Measurements from ENCODE around the gene DUSP22. TPM values are rescaled to one million over a fixed set of nuclear protein-coding genes. Genes with fewer than 3 reads are reported as not detected.

The DUSP22 gene
- total RNA-seq, 1 experiment from 2014 or later = 18.6 TPM

GRCh38 chr6:367298-367794 lies 75.1 kb downstream of the DUSP22 start:
- BruUV-seq (replicated peaks) = no TSS peak
- Mint-ChIP-seq H3K27me3 (ENCODE audit: insufficient read depth, unreplicated experiment) (peaks cover 20% of the 10 kb centered on the region), H3K4me1 (ENCODE audit: low read depth, unreplicated experiment) (no peaks in the 10 kb centered on the region), H3K27ac (ENCODE audit: unreplicated experiment) (no peak overlapping the region), H3K9me3 (ENCODE audit: unreplicated experiment) (peaks cover 19% of the 10 kb centered on the region), H3K4me3 (ENCODE audit: unreplicated experiment) (no peak overlapping the region), H3K36me3 (ENCODE audit: insufficient read depth, unreplicated experiment) (no peaks in the 10 kb centered on the region)
- H3K9me3 ChIP-seq = peaks cover 6% of the 10 kb centered on the region; the same call in 1 of the 2 replicates
- H3K4me3 ChIP-seq (ENCODE audit: low read depth, low read length) = no peak overlapping the region
- intact Hi-C loops (cut with micrococcal nuclease; ENCODE audit: unreplicated experiment) = no loop called here
- POLR2A ChIA-PET = no interaction called here
- H3K4me1 ChIP-seq = no peaks in the 10 kb centered on the region
- no peaks in the 10 kb centered on the region for H3K27me3 ChIP-seq (replicated peaks; ENCODE audit: control insufficient read depth, insufficient read depth, low read length)
- no peaks in the 10 kb centered on the region for H3K36me3 ChIP-seq (ENCODE audit: control insufficient read depth, insufficient read depth, low read length)
- no peak for DNase-seq
- TF ChIP-seq CTCF (IDR thresholded peaks at IDR 0.05; ENCODE audit: insufficient read depth in 1 of 2, low read depth in 1 of 2, low read length in 1 of 2, severe bottlenecking in 1 of 2, unreplicated experiment in 1 of 2) = no peak
- CTCF ChIA-PET = no interaction called here

GRCh38 chr6:367891-368630 lies 75.8 kb downstream of the DUSP22 start:
- DNase-seq = no peak
- H3K4me3 Mint-ChIP-seq (ENCODE audit: unreplicated experiment) = no peak overlapping the region
- intact Hi-C loops (cut with micrococcal nuclease; ENCODE audit: unreplicated experiment) = no loop called here
- no peaks in the 10 kb centered on the region for H3K4me1 Mint-ChIP-seq (ENCODE audit: low read depth, unreplicated experiment)
- H3K4me1 ChIP-seq = no peaks in the 10 kb centered on the region
- H3K27me3 ChIP-seq (replicated peaks; ENCODE audit: control insufficient read depth, insufficient read depth, low read length) = no peaks in the 10 kb centered on the region
- peaks cover 24% of the 10 kb centered on the region for H3K27me3 Mint-ChIP-seq (ENCODE audit: insufficient read depth, unreplicated experiment)
- POLR2A ChIA-PET = no interaction called here
- no peak overlapping the region for H3K27ac Mint-ChIP-seq (ENCODE audit: unreplicated experiment)
- H3K36me3 ChIP-seq (ENCODE audit: control insufficient read depth, insufficient read depth, low read length) = no peaks in the 10 kb centered on the region
- no peak overlapping the region for H3K4me3 ChIP-seq (ENCODE audit: low read depth, low read length)
- CTCF ChIA-PET = no interaction called here
- no peaks in the 10 kb centered on the region for H3K36me3 Mint-ChIP-seq (ENCODE audit: insufficient read depth, unreplicated experiment)
- peaks cover 6% of the 10 kb centered on the region; the same call in 1 of the 2 replicates for H3K9me3 ChIP-seq
- peaks cover 19% of the 10 kb centered on the region for H3K9me3 Mint-ChIP-seq (ENCODE audit: unreplicated experiment)
- no peak for TF ChIP-seq CTCF (IDR thresholded peaks at IDR 0.05; ENCODE audit: insufficient read depth in 1 of 2, low read depth in 1 of 2, low read length in 1 of 2, severe bottlenecking in 1 of 2, unreplicated experiment in 1 of 2)
- BruUV-seq (replicated peaks) = no TSS peak

GRCh38 chr6:369559-370431 lies 77.5 kb downstream of the DUSP22 start:
- Histone ChIP-seq H3K4me3 (ENCODE audit: low read depth, low read length) (no peak overlapping the region), H3K36me3 (ENCODE audit: control insufficient read depth, insufficient read depth, low read length) (no peaks in the 10 kb centered on the region), H3K4me1 (no peaks in the 10 kb centered on the region), H3K27me3 (replicated peaks; ENCODE audit: control insufficient read depth, insufficient read depth, low read length) (no peaks in the 10 kb centered on the region), H3K9me3 (no peaks in the 10 kb centered on the region; the same call in 1 of the 2 replicates)
- POLR2A ChIA-PET = no interaction called here
- BruUV-seq (replicated peaks) = no TSS peak
- Mint-ChIP-seq H3K4me1 (ENCODE audit: low read depth, unreplicated experiment) (no peaks in the 10 kb centered on the region), H3K36me3 (ENCODE audit: insufficient read depth, unreplicated experiment) (no peaks in the 10 kb centered on the region), H3K9me3 (ENCODE audit: unreplicated experiment) (peaks cover 10% of the 10 kb centered on the region), H3K27ac (ENCODE audit: unreplicated experiment) (no peak overlapping the region), H3K4me3 (ENCODE audit: unreplicated experiment) (no peak overlapping the region), H3K27me3 (ENCODE audit: insufficient read depth, unreplicated experiment) (peaks cover 31% of the 10 kb centered on the region)
- TF ChIP-seq CTCF (IDR thresholded peaks at IDR 0.05; ENCODE audit: insufficient read depth in 1 of 2, low read depth in 1 of 2, low read length in 1 of 2, severe bottlenecking in 1 of 2, unreplicated experiment in 1 of 2) = no peak
- intact Hi-C loops (cut with micrococcal nuclease; ENCODE audit: unreplicated experiment) = no loop called here
- no peak for DNase-seq
- CTCF ChIA-PET = no interaction called here
